HepG2 (cell line): ENCODE data around the gene CACNA1D. TPM values are rescaled to one million over a fixed set of nuclear protein-coding genes. Genes with fewer than 3 reads are reported as not detected.

ENCODE experiments used
- ATAC-seq: fragments of 200-7000 bp; cut with Tn5 transposase; 3 replicates; pipeline ENCODE4 v1.9.1; 2020; ENCODE audit warnings: mild to moderate bottlenecking, moderate library complexity
- BruUV-seq: library from RNA; stranded (reverse); fragments of 400-500 nt; replicated peaks from 2 replicates; lab custom pipeline; 2021; lab: Mats Ljungman, UMichigan
- CTCF ChIA-PET: fragments of 300-600 bp; formaldehyde crosslinking; extraction: SDS; loops from one replicate; lab custom pipeline; 2021; ENCODE audit warnings: low total read pairs, inconsistent platforms, low intra/inter-chr PET ratio; lab: Yijun Ruan, JAX
- POLR2A ChIA-PET: fragments of 350-600 bp; sonication (Branson Sonifier 250); formaldehyde crosslinking; loops from one replicate; lab custom pipeline; 2020; ENCODE audit warnings: antibody characterized with exemption, inconsistent platforms; lab: Yijun Ruan, JAX
- DNase-seq: peaks from one replicate; pipeline ENCODE4 v3.0.0-alpha.2; 2015; ENCODE audit warnings: low spot score
- FAIRE-seq: peaks from 3 replicates; lab custom pipeline; 2011; peaks lifted over from hg19 to GRCh38; lab: Jason Lieb, UNC
- H2AFZ ChIP-seq: one replicate; pipeline ENCODE4 v1.6.1; 2011; ENCODE audit warnings: low read length, inconsistent platforms
- H3K27ac ChIP-seq: fragments of 300-600 bp; 3 replicates; pipeline ENCODE4 v1.8.0; 2011; ENCODE audit warnings: mixed run types, mild to moderate bottlenecking, mixed read lengths, low read length, inconsistent platforms; ENCODE audit not compliant: insufficient read depth; ENCODE audit errors: extremely low read length
- H3K27me3 ChIP-seq, 2 experiments: fragments of 200-600 bp in 1 of 2; 2 replicates in 1 of 2; 3 replicates in 1 of 2; pipeline versions ENCODE4 v1.6.0 to v1.8.0; 2011; ENCODE audit warnings: low read length in 2 of 2, mild to moderate bottlenecking in 2 of 2, moderate library complexity in 2 of 2, inconsistent platforms in 1 of 2; ENCODE audit not compliant: insufficient read depth in 2 of 2, control insufficient read depth in 1 of 2
- H3K36me3 ChIP-seq, 2 experiments: fragments of 200-600 bp in 1 of 2; replicated peaks in 1 of 2; 2 replicates in 1 of 2; 3 replicates in 1 of 2; pipeline versions ENCODE4 v1.5.1 to v1.8.0; 2011; ENCODE audit warnings: low read length in 2 of 2, inconsistent platforms in 1 of 2; ENCODE audit not compliant: insufficient read depth in 2 of 2, control insufficient read depth in 1 of 2
- H3K4me1 ChIP-seq: 2 replicates; pipeline ENCODE4 v1.5.1; 2012; ENCODE audit warnings: low read length, inconsistent platforms; ENCODE audit not compliant: insufficient read depth
- H3K4me2 ChIP-seq: 2 replicates; pipeline ENCODE4 v1.6.0; 2011; ENCODE audit warnings: low read depth, low read length, inconsistent platforms
- H3K4me3 ChIP-seq, 3 experiments: fragments of 200-600 bp in 1 of 3; sonication (generic), shearing (Covaris generic) in 1 of 3; replicated peaks in 1 of 3; 2 replicates each; pipeline ENCODE4 v1.5.1; 2011 to 2016; ENCODE audit warnings: low read length in 3 of 3, inconsistent platforms in 2 of 3, low read depth in 2 of 3, mild to moderate bottlenecking in 2 of 3, control low read depth in 1 of 3, mixed read lengths in 1 of 3; ENCODE audit not compliant: insufficient read depth in 1 of 3
- H3K79me2 ChIP-seq: one replicate; pipeline ENCODE4 v1.6.1; 2011; ENCODE audit warnings: low read length, inconsistent platforms; ENCODE audit not compliant: insufficient read depth
- H3K9ac ChIP-seq: 2 replicates; pipeline ENCODE4 v1.6.0; 2011; ENCODE audit warnings: mild to moderate bottlenecking, low read depth, low read length, inconsistent platforms; ENCODE audit not compliant: insufficient read depth
- H3K9me3 ChIP-seq: 2 replicates; pipeline ENCODE4 v1.5.1; 2012; ENCODE audit warnings: mild to moderate bottlenecking, low read length
- H4K20me1 ChIP-seq: 2 replicates; pipeline ENCODE4 v1.6.0; 2011; ENCODE audit warnings: inconsistent platforms, mild to moderate bottlenecking, low read length, moderate library complexity; ENCODE audit not compliant: insufficient read depth
- CEBPB ChIP-seq: IDR thresholded peaks from 2 replicates; pipeline ENCODE4 v1.6.1; 2011; ENCODE audit warnings: low read depth, low read length, improper control_type of control experiment, borderline replicate concordance
- DPF2 ChIP-seq: sonication (generic); formaldehyde crosslinking; IDR thresholded peaks from 2 replicates; pipeline ENCODE4 v1.4.0; 2020; ENCODE audit warnings: mild to moderate bottlenecking, low read depth, missing genetic modification reagents, borderline replicate concordance
- MYNN ChIP-seq: sonication (generic); formaldehyde crosslinking; IDR thresholded peaks from 2 replicates; pipeline ENCODE4 v1.4.0; 2020; ENCODE audit warnings: mild to moderate bottlenecking, low read depth, missing genetic modification reagents
- RBFOX2 ChIP-seq: fragments of 200-400 bp; formaldehyde crosslinking; IDR thresholded peaks from 2 replicates; pipeline ENCODE4 v1.6.1; 2017; ENCODE audit warnings: low read depth, mild to moderate bottlenecking, low read length
- SNAPC2 ChIP-seq: sonication (generic); formaldehyde crosslinking; IDR thresholded peaks from 2 replicates; pipeline ENCODE4 v1.8.1; 2022; ENCODE audit warnings: mild to moderate bottlenecking, missing genetic modification reagents
- SP4 ChIP-seq: sonication (generic); formaldehyde crosslinking; IDR thresholded peaks from 2 replicates; pipeline ENCODE4 v1.8.1; 2023; ENCODE audit warnings: mild to moderate bottlenecking, missing genetic modification reagents
- SYNCRIP ChIP-seq: fragments of 200-400 bp; formaldehyde crosslinking; IDR thresholded peaks from 2 replicates; pipeline ENCODE4 v1.6.1; 2018; ENCODE audit warnings: mild to moderate bottlenecking, low read depth, low read length; ENCODE audit not compliant: insufficient read depth
- ZNF652 ChIP-seq: IDR thresholded peaks from 2 replicates; pipeline ENCODE4 v1.6.1; 2016; ENCODE audit warnings: low read depth, borderline replicate concordance
- WGBS: methylation state at CpG from one replicate; pipeline ENCODE4 v1.1.6; 2017; ENCODE audit warnings: low lambda C conversion rate; 5-methylcytosine and 5-hydroxymethylcytosine counted together
- in situ Hi-C: cut with HindIII; loops from 2 replicates; pipeline ENCODE4 v1.10.0; 2017; ENCODE audit warnings: low pct_unique_long_range_greater_than_20kb; ENCODE audit not compliant: extremely low pct_ligation_motif_present
- intact Hi-C: fragments of 100-400 bp; cut with micrococcal nuclease; formaldehyde crosslinking; loops from one replicate; pipeline ENCODE4 v1.10.0; 2022; ENCODE audit not compliant: unreplicated experiment
- polyA plus RNA-seq, 8 experiments: library from polyadenylated mRNA; depleted of rRNA in 3 of 8; stranded (reverse) in 7 of 8; unstranded in 1 of 8; fragments of >200 nt; fragmentation: Illumina TruSeq in 4 of 8; extraction: Trizol in 4 of 8; gene quantifications; 2 replicates each; pipeline versions ENCODE4 v1.2.1 to v1.2.3, GENCODE V29; 2011 to 2016; ENCODE audit warnings: low read depth in 4 of 8, missing spikeins in 1 of 8, mixed read lengths in 1 of 8; ENCODE audit not compliant: insufficient read depth in 1 of 8
- total RNA-seq, 5 experiments: library from RNA; depleted of rRNA; stranded (reverse); fragments of >200 nt; fragmentation: Illumina TruSeq; extraction: Trizol; gene quantifications; 2 replicates each; pipeline ENCODE4 v1.2.3, GENCODE V29; 2016; ENCODE audit warnings: low read depth in 1 of 5
- TF ChIP-seq, protein P1 (sequence below): sonication (generic); formaldehyde crosslinking; conservative IDR thresholded peaks from 2 replicates; pipeline ENCODE4 v1.4.0; 2020; ENCODE audit warnings: missing genetic modification reagents
- TF ChIP-seq, protein P2 (sequence below): sonication (generic); formaldehyde crosslinking; conservative IDR thresholded peaks from 2 replicates; pipeline ENCODE4 v1.4.0; 2020; ENCODE audit warnings: mild to moderate bottlenecking, missing genetic modification reagents, moderate library complexity

CACNA1D gene
- total and polyA plus RNA-seq, 2 of the 13 experiments (the other 11 are each of a cell fraction or from before 2014, with no cell fraction given) = 0.26 to 0.38 TPM

DNA sequence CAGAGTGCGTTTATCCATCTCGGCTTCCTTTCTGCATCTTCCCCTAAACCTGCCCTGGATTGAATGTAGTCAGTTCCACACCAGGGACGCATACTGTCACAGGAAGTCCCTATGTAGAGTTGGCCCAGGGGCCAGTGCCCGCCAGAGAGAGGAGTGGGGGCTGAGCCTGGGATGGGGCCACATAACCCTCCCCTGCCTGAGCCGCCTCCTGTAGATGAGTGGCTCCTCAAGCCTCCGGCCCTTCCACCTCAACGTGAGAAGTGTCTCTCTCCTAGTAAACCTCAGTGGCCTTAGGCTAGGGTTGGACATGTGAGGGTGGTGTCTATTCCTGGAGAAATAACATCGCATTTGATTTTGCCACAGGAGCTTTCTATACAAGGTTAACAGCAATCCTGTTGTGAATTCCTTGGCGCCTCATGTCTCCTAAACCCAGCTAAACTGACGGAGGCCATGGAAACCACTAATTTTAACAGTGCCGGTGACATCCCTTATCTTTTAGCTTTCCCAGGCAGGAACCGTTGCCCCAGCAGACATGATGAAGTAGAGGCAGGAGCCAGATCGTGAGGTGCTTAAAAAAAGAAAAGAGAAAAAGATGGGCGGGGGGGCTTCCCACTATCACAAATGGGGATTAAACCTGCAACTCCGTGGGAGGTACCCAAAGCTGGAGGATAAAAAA, 180.7 kb downstream of the CACNA1D start:
- no peak overlapping the region for H3K4me3 ChIP-seq
- H3K4me2 ChIP-seq = no peak overlapping the region
- FAIRE-seq = no peak
- H3K9me3 ChIP-seq = no peaks in the 10 kb centered on the region
- no peak for DNase-seq
- H4K20me1 ChIP-seq = no peaks in the 10 kb centered on the region
- H3K9ac ChIP-seq = no peak overlapping the region
- WGBS = 62% methylated on average over 14 of the region's 15 CpGs
- intact Hi-C loops (no loop called here), in situ Hi-C loops (no loop called here)
- H3K4me1 ChIP-seq = no peaks in the 10 kb centered on the region
- ChIA-PET CTCF (no interaction called here), POLR2A (no interaction called here)
- no TSS peak for BruUV-seq
- no peak for ATAC-seq
- no peaks in the 10 kb centered on the region for H3K27me3 ChIP-seq
- no peak overlapping the region for H2AFZ ChIP-seq
- H3K27ac ChIP-seq = no peak overlapping the region
- H3K36me3 ChIP-seq = no peaks in the 10 kb centered on the region
- TF ChIP-seq RBFOX2 (no peak), CEBPB (no peak), MYNN (CRISPR knock-in tag) (no peak), DPF2 (CRISPR knock-in tag) (no peak), SYNCRIP (no peak), SNAPC2 (no peak), SP4 (CRISPR knock-in tag) (no peak), ZNF652 (CRISPR knock-in tag) (no peak)
- TF ChIP-seq, protein P1, sequence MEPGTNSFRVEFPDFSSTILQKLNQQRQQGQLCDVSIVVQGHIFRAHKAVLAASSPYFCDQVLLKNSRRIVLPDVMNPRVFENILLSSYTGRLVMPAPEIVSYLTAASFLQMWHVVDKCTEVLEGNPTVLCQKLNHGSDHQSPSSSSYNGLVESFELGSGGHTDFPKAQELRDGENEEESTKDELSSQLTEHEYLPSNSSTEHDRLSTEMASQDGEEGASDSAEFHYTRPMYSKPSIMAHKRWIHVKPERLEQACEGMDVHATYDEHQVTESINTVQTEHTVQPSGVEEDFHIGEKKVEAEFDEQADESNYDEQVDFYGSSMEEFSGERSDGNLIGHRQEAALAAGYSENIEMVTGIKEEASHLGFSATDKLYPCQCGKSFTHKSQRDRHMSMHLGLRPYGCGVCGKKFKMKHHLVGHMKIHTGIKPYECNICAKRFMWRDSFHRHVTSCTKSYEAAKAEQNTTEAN (CRISPR knock-in tag) = no peak
- TF ChIP-seq, protein P2, sequence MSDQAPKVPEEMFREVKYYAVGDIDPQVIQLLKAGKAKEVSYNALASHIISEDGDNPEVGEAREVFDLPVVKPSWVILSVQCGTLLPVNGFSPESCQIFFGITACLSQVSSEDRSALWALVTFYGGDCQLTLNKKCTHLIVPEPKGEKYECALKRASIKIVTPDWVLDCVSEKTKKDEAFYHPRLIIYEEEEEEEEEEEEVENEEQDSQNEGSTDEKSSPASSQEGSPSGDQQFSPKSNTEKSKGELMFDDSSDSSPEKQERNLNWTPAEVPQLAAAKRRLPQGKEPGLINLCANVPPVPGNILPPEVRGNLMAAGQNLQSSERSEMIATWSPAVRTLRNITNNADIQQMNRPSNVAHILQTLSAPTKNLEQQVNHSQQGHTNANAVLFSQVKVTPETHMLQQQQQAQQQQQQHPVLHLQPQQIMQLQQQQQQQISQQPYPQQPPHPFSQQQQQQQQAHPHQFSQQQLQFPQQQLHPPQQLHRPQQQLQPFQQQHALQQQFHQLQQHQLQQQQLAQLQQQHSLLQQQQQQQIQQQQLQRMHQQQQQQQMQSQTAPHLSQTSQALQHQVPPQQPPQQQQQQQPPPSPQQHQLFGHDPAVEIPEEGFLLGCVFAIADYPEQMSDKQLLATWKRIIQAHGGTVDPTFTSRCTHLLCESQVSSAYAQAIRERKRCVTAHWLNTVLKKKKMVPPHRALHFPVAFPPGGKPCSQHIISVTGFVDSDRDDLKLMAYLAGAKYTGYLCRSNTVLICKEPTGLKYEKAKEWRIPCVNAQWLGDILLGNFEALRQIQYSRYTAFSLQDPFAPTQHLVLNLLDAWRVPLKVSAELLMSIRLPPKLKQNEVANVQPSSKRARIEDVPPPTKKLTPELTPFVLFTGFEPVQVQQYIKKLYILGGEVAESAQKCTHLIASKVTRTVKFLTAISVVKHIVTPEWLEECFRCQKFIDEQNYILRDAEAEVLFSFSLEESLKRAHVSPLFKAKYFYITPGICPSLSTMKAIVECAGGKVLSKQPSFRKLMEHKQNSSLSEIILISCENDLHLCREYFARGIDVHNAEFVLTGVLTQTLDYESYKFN = no peak
- no peaks in the 10 kb centered on the region for H3K79me2 ChIP-seq
